Measurements from ENCODE around the gene ABHD18. TPM values are rescaled to one million over a fixed set of nuclear protein-coding genes. Genes with fewer than 3 reads are reported as not detected.
"Not testable (repeated sequence)": the region's sequence is repeated elsewhere in the genome, so short reads cannot be mapped to it uniquely, and the experiment has no call there.

The ABHD18 gene
- total and polyA plus RNA-seq, 4 donors, result 4.1 to 14.7 (median 11.2) TPM

GRCh38 chr4:128054907-128055306 lies 89.7 kb downstream of the ABHD18 start:
- H3K27ac ChIP-seq (ENCODE audit: low read depth in 1 of 2, low read length in 2 of 2); H3K4me1 ChIP-seq (ENCODE audit: control insufficient read depth in 1 of 2, insufficient read depth in 2 of 2, low read length in 2 of 2); H3K4me3 ChIP-seq (ENCODE audit: low read length in 2 of 2); H3K27me3 ChIP-seq (ENCODE audit: control insufficient read depth in 1 of 2, insufficient read depth in 2 of 2, low read length in 1 of 2); H3K36me3 ChIP-seq (ENCODE audit: control insufficient read depth in 1 of 2, insufficient read depth in 2 of 2, low read length in 1 of 2); DNase-seq; H3K9me3 ChIP-seq (ENCODE audit: control insufficient read depth, low read length); intact Hi-C loops (cut with DNase I); ATAC-seq (ENCODE audit: low FRiP score): not testable (repeated sequence)
- WGBS, 2 donors, result 92 to 93% methylated on average over 9 of the region's 9 CpGs

- H3K4me1 ChIP-seq (ENCODE audit: control insufficient read depth in 1 of 2, insufficient read depth in 2 of 2, low read length in 2 of 2); H3K4me3 ChIP-seq (ENCODE audit: low read length in 2 of 2); H3K27me3 ChIP-seq (ENCODE audit: control insufficient read depth in 1 of 2, insufficient read depth in 2 of 2, low read length in 1 of 2); DNase-seq; H3K27ac ChIP-seq (ENCODE audit: low read depth in 1 of 2, low read length in 2 of 2); H3K36me3 ChIP-seq (ENCODE audit: control insufficient read depth in 1 of 2, insufficient read depth in 2 of 2, low read length in 1 of 2); ATAC-seq (ENCODE audit: low FRiP score); intact Hi-C loops (cut with DNase I); H3K9me3 ChIP-seq (ENCODE audit: control insufficient read depth, low read length): not testable (repeated sequence)
- WGBS, 2 donors, result 94 to 96% methylated on average over 10 of the region's 10 CpGs
Observed at GRCh38 chr4:128055441-128056206, 90.4 kb downstream of the ABHD18 start.

GRCh38 chr4:128056396-128056795 lies 91.2 kb downstream of the ABHD18 start:
- Histone ChIP-seq H3K4me3 (ENCODE audit: low read length in 2 of 2) (no peak overlapping the region), H3K9me3 (ENCODE audit: control insufficient read depth, low read length) (no peaks in the 10 kb centered on the region), H3K36me3 (ENCODE audit: control insufficient read depth in 1 of 2, insufficient read depth in 2 of 2, low read length in 1 of 2) (no peaks in the 10 kb centered on the region), H3K27ac (ENCODE audit: low read depth in 1 of 2, low read length in 2 of 2) (no peak overlapping the region), H3K4me1 (ENCODE audit: control insufficient read depth in 1 of 2, insufficient read depth in 2 of 2, low read length in 2 of 2) (no peaks in the 10 kb centered on the region), H3K27me3 (ENCODE audit: control insufficient read depth in 1 of 2, insufficient read depth in 2 of 2, low read length in 1 of 2) (no peaks in the 10 kb centered on the region)
- intact Hi-C loops (cut with DNase I), result no loop called here
- DNase-seq (no peak), ATAC-seq (ENCODE audit: low FRiP score) (no peak)

- peaks cover 0 to 3% of the 10 kb centered on the region in 2 donors for H3K4me1 ChIP-seq (ENCODE audit: control insufficient read depth in 1 of 2, insufficient read depth in 2 of 2, low read length in 2 of 2)
- ATAC-seq (ENCODE audit: low FRiP score), result no peak
- no peaks in the 10 kb centered on the region for H3K36me3 ChIP-seq (ENCODE audit: control insufficient read depth in 1 of 2, insufficient read depth in 2 of 2, low read length in 1 of 2)
- H3K9me3 ChIP-seq (ENCODE audit: control insufficient read depth, low read length), result no peaks in the 10 kb centered on the region
- no peaks in the 10 kb centered on the region for H3K27me3 ChIP-seq (ENCODE audit: control insufficient read depth in 1 of 2, insufficient read depth in 2 of 2, low read length in 1 of 2)
- 24 to 31% methylated on average over 21 of the region's 21 CpGs for WGBS, 2 donors
- DNase-seq, result no peak
- H3K4me3 ChIP-seq (ENCODE audit: low read length in 2 of 2), result peak overlapping the region; percentile 73 to 86
- intact Hi-C loops (cut with DNase I), result loop anchor here in 1 of 2 donors (5.0 kb wide), 2 partner anchors 93 to 278 kb away; partner anchors contain the start of genes ABHD18, HSPA4L and MFSD8
- peak overlapping the region; percentile 8 to 89 for H3K27ac ChIP-seq (ENCODE audit: low read depth in 1 of 2, low read length in 2 of 2)
Observed at GRCh38 chr4:128060121-128060698, 95.0 kb downstream of the ABHD18 start.

GRCh38 chr4:128060699-128061565 lies 95.7 kb downstream of the ABHD18 start, which contains the start of gene LARP1B:
Gene LARP1B (plus strand): TSS chr4:128061312. CDS start chr4:128074952, 13,640 bp downstream.
- Histone ChIP-seq H3K4me3 (ENCODE audit: low read length in 2 of 2) (peak within 1 kb of the TSS; percentile 86), H3K4me1 (ENCODE audit: control insufficient read depth in 1 of 2, insufficient read depth in 2 of 2, low read length in 2 of 2) (peaks cover 0 to 3% of the 10 kb centered on the region in 2 donors), H3K27ac (ENCODE audit: low read depth in 1 of 2, low read length in 2 of 2) (peak within 1 kb of the TSS; percentile 93 to 94), H3K27me3 (ENCODE audit: control insufficient read depth in 1 of 2, insufficient read depth in 2 of 2, low read length in 1 of 2) (no peaks in the 10 kb centered on the region), H3K36me3 (ENCODE audit: control insufficient read depth in 1 of 2, insufficient read depth in 2 of 2, low read length in 1 of 2) (no peaks in the 10 kb centered on the region), H3K9me3 (ENCODE audit: control insufficient read depth, low read length) (no peaks in the 10 kb centered on the region)
- 0% methylated on average over 78 to 112 of the region's 112 CpGs for WGBS, 2 donors
- DNase-seq, result peak; percentile 98 to 99
- intact Hi-C loops (cut with DNase I), result loop anchor here in 1 of 2 donors (5.0 kb wide), 2 partner anchors 94 to 279 kb away; partner anchors contain the start of genes ABHD18, HSPA4L and MFSD8
- peak; percentile 98 for ATAC-seq (ENCODE audit: low FRiP score)

GRCh38 chr4:128061566-128062536 lies 96.6 kb downstream of the ABHD18 start:
- intact Hi-C loops (cut with DNase I), result loop anchor here in 1 of 2 donors (5.0 kb wide), 2 partner anchors 95 to 280 kb away; partner anchors contain the start of genes ABHD18, HSPA4L and MFSD8
- H3K27me3 ChIP-seq (ENCODE audit: control insufficient read depth in 1 of 2, insufficient read depth in 2 of 2, low read length in 1 of 2), result no peaks in the 10 kb centered on the region
- ATAC-seq (ENCODE audit: low FRiP score), result peak; percentile 52

GRCh38 chr4:128066453-128066820 lies 101.2 kb downstream of the ABHD18 start:
- 96 to 97% methylated on average over 7 to 10 of the region's 10 CpGs for WGBS, 2 donors
- H3K27ac ChIP-seq (ENCODE audit: low read depth in 1 of 2, low read length in 2 of 2); H3K36me3 ChIP-seq (ENCODE audit: control insufficient read depth in 1 of 2, insufficient read depth in 2 of 2, low read length in 1 of 2); DNase-seq; H3K4me3 ChIP-seq (ENCODE audit: low read length in 2 of 2); ATAC-seq (ENCODE audit: low FRiP score); intact Hi-C loops (cut with DNase I); H3K9me3 ChIP-seq (ENCODE audit: control insufficient read depth, low read length); H3K27me3 ChIP-seq (ENCODE audit: control insufficient read depth in 1 of 2, insufficient read depth in 2 of 2, low read length in 1 of 2); H3K4me1 ChIP-seq (ENCODE audit: control insufficient read depth in 1 of 2, insufficient read depth in 2 of 2, low read length in 2 of 2): not testable (repeated sequence)

More at GRCh38 chr4:128061566-128062536, 96.6 kb downstream of the ABHD18 start:
- Histone ChIP-seq H3K9me3 (ENCODE audit: control insufficient read depth, low read length) (no peaks in the 10 kb centered on the region), H3K4me1 (ENCODE audit: control insufficient read depth in 1 of 2, insufficient read depth in 2 of 2, low read length in 2 of 2) (peaks cover 0 to 3% of the 10 kb centered on the region in 2 donors), H3K36me3 (ENCODE audit: control insufficient read depth in 1 of 2, insufficient read depth in 2 of 2, low read length in 1 of 2) (no peaks in the 10 kb centered on the region), H3K27ac (ENCODE audit: low read depth in 1 of 2, low read length in 2 of 2) (peak overlapping the region; percentile 93 to 94), H3K4me3 (ENCODE audit: low read length in 2 of 2) (peak overlapping the region; percentile 86)
- DNase-seq, result peak; percentile 73 to 89
- WGBS, 2 donors, result 0% methylated on average over 79 to 101 of the region's 101 CpGs

All from aorta (tissue), 5 donors.